GM12872 (cell line): ENCODE measurements around the gene ASF1B.

Experiments
- CTCF ChIP-seq: IDR thresholded peaks from 3 replicates; pipeline ENCODE4 v1.5.1; 2011; ENCODE audit warnings: low read depth, mild to moderate bottlenecking, low read length, moderate library complexity; ENCODE audit not compliant: insufficient read depth

ASF1B gene

GRCh38 chr19:14138576-14139265 is 2.3 kb upstream of the ASF1B start:
- no peak for TF ChIP-seq CTCF

- TF ChIP-seq CTCF: no peak
Observed at GRCh38 chr19:14135985-14136508, 342 bp downstream of the ASF1B start.

GRCh38 chr19:14135355-14135754 is 1.0 kb downstream of the ASF1B start:
- TF ChIP-seq CTCF: no peak

GRCh38 chr19:14127929-14128509 is 8.4 kb downstream of the ASF1B start:
- no peak for TF ChIP-seq CTCF

- TF ChIP-seq CTCF: no peak
Observed at GRCh38 chr19:14127176-14127575, 9.2 kb downstream of the ASF1B start.

- no peak for TF ChIP-seq CTCF
Observed at GRCh38 chr19:14122924-14123323, 13.5 kb downstream of the ASF1B start.

- no peak for TF ChIP-seq CTCF
Observed at GRCh38 chr19:14120497-14120780, 15.9 kb downstream of the ASF1B start.
